Tibial artery (tissue), 4 donors: ENCODE measurements around the gene PDE4B.
"Not testable (repeated sequence)": the region's sequence is repeated elsewhere in the genome, so short reads cannot be mapped to it uniquely, and the experiment has no call there.

Source experiments
- DNase-seq, 2 donors: peaks; one replicate each; pipeline ENCODE4 v3.0.0-alpha.2; 2019
- H3K27ac ChIP-seq, 2 donors: fragments of 200-600 bp; sonication (generic) in 1 of 2; 1 replicate in 1 of 2; 2 replicates in 1 of 2; pipeline ENCODE4 v1.5.1; 2018 to 2019; ENCODE audit warnings: mild to moderate bottlenecking in 1 of 2
- H3K27me3 ChIP-seq, 2 donors: fragments of 200-600 bp; sonication (generic) in 1 of 2; one replicate each; pipeline versions ENCODE4 v1.5.1 to v1.6.0; 2016 to 2019
- H3K36me3 ChIP-seq, 3 donors: fragments of 200-600 bp; sonication (generic) in 2 of 3; one replicate each; pipeline ENCODE4 v1.5.1; 2016 to 2019; ENCODE audit warnings: mild to moderate bottlenecking in 2 of 3
- H3K4me1 ChIP-seq, 4 donors: fragments of 200-600 bp; sonication (generic) in 2 of 4; 1 replicate in 3 of 4; 2 replicates in 1 of 4; pipeline ENCODE4 v1.5.1; 2016 to 2019
- H3K4me3 ChIP-seq, 2 donors: fragments of 200-600 bp; sonication (generic) in 1 of 2; 1 replicate in 1 of 2; 2 replicates in 1 of 2; pipeline ENCODE4 v1.5.1; 2018 to 2019; ENCODE audit warnings: mild to moderate bottlenecking in 2 of 2
- H3K9me3 ChIP-seq, 3 donors: fragments of 200-600 bp; sonication (generic) in 1 of 3; one replicate each; pipeline ENCODE4 v1.5.1; 2016 to 2019
- CTCF ChIP-seq, 2 experiments: fragments of 200-600 bp in 1 of 2; fragments of 450-650 bp in 1 of 2; IDR thresholded peaks; one replicate each; pipeline ENCODE4 v1.5.1; 2017 to 2019; ENCODE audit warnings: antibody characterized with exemption in 2 of 2, mild to moderate bottlenecking in 1 of 2, moderate library complexity in 1 of 2
- intact Hi-C: fragments of 100-400 bp; cut with DNase I; formaldehyde crosslinking; loops from one replicate; pipeline ENCODE4 v1.15.0; 2023; ENCODE audit warnings: low total_unique reads

PDE4B gene

GRCh38 chr1:65998763-65999583 lies 206.3 kb downstream of the PDE4B start:
- no peak for TF ChIP-seq CTCF (IDR thresholded peaks at IDR 0.05)
- intact Hi-C loops: no loop called here

DNA sequence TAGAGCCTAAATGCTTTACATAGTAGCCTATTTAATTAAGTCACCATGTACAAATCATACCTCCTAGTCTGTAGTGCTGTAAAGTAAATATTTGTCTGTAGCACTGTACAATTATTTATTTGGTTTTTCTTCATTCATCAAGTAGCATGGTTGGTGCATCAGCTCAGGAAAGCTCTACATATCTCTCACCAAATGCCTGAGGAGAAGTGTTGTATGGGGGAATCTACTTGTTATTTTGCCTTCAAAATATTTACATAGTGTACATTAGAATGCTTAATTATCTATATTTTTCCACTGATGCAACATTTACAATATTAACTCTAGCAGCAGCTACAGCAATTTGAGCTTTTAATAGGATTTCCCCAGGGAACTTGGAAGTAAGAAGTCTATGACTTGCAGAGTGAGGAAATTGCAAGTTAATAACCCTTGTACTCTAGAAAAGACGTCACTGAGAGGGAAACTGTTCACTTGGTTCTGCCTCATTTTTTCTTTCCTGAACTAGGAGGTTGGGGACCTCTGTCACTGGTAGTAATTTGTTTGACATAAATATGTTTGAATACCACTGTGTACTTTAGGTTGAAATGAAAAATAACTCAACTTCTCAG lies 207.4 kb downstream of the PDE4B start:
- TF ChIP-seq CTCF (IDR thresholded peaks at IDR 0.05): no peak
- no peaks in the 10 kb centered on the region for H3K9me3 ChIP-seq

More at GRCh38 chr1:65998763-65999583, 206.3 kb downstream of the PDE4B start:
- no peaks in the 10 kb centered on the region for H3K4me1 ChIP-seq
- no peaks in the 10 kb centered on the region for H3K27me3 ChIP-seq
- no peak overlapping the region for H3K4me3 ChIP-seq
- H3K9me3 ChIP-seq: no peaks in the 10 kb centered on the region
- DNase-seq: no peak
- no peak overlapping the region for H3K27ac ChIP-seq
- H3K36me3 ChIP-seq: no peaks in the 10 kb centered on the region

GRCh38 chr1:66003690-66004089 lies 211.0 kb downstream of the PDE4B start:
- no peak overlapping the region for H3K4me3 ChIP-seq
- DNase-seq: no peak
- intact Hi-C loops: no loop called here
- TF ChIP-seq CTCF (IDR thresholded peaks at IDR 0.05): no peak
- H3K9me3 ChIP-seq: no peaks in the 10 kb centered on the region
- no peak overlapping the region for H3K27ac ChIP-seq
- H3K4me1 ChIP-seq: no peaks in the 10 kb centered on the region
- H3K27me3 ChIP-seq: no peaks in the 10 kb centered on the region
- no peaks in the 10 kb centered on the region for H3K36me3 ChIP-seq

More for the DNA sequence above, 207.4 kb downstream of the PDE4B start:
- Histone ChIP-seq H3K4me3 (no peak overlapping the region), H3K4me1 (no peaks in the 10 kb centered on the region), H3K27ac (no peak overlapping the region), H3K36me3 (no peaks in the 10 kb centered on the region), H3K27me3 (no peaks in the 10 kb centered on the region)
- intact Hi-C loops: no loop called here
- no peak for DNase-seq

- intact Hi-C loops, H3K27me3 ChIP-seq, H3K27ac ChIP-seq, H3K4me1 ChIP-seq, H3K9me3 ChIP-seq, H3K36me3 ChIP-seq, H3K4me3 ChIP-seq, DNase-seq: not testable (repeated sequence)
These were observed 213.8 kb downstream of the PDE4B start for GRCh38 chr1:66006534-66006933.

GRCh38 chr1:66012106-66012784 lies 219.6 kb downstream of the PDE4B start:
- DNase-seq: no peak
- no peak overlapping the region for H3K27ac ChIP-seq
- no peak for TF ChIP-seq CTCF (IDR thresholded peaks at IDR 0.05)
- no peaks in the 10 kb centered on the region for H3K36me3 ChIP-seq
- no peaks in the 10 kb centered on the region for H3K27me3 ChIP-seq
- H3K4me3 ChIP-seq: no peak overlapping the region
- no peaks in the 10 kb centered on the region for H3K9me3 ChIP-seq
- no peaks in the 10 kb centered on the region for H3K4me1 ChIP-seq
- intact Hi-C loops: no loop called here

GRCh38 chr1:66013371-66013770 lies 220.7 kb downstream of the PDE4B start:
- Histone ChIP-seq H3K27ac (no peak overlapping the region), H3K4me3 (no peak overlapping the region), H3K4me1 (no peaks in the 10 kb centered on the region), H3K36me3 (no peaks in the 10 kb centered on the region), H3K9me3 (no peaks in the 10 kb centered on the region), H3K27me3 (no peaks in the 10 kb centered on the region)
- intact Hi-C loops: no loop called here
- no peak for DNase-seq
- no peak for TF ChIP-seq CTCF (IDR thresholded peaks at IDR 0.05)
